ENCODE data around the gene STK4. TPM values are rescaled to one million over a fixed set of nuclear protein-coding genes. Genes with fewer than 3 reads are reported as not detected.

The STK4 gene
- total RNA-seq, 6 experiments from 2014 or later = 34.3 to 46.6 (median 36.6) TPM

GRCh38 chr20:44981736-44982406 lies 15.6 kb downstream of the STK4 start:
- no peak overlapping the region for H3K4me3 Mint-ChIP-seq

GRCh38 chr20:44983093-44983674 lies 16.9 kb downstream of the STK4 start:
- H3K36me3 Mint-ChIP-seq (ENCODE audit: low read depth) = peaks cover 26% of the 10 kb centered on the region
- no peak overlapping the region for H3K4me3 Mint-ChIP-seq

More at GRCh38 chr20:44981736-44982406, 15.6 kb downstream of the STK4 start:
- Mint-ChIP-seq H3K9me3 (no peaks in the 10 kb centered on the region), H3K27ac (no peak overlapping the region), H3K36me3 (ENCODE audit: low read depth) (peaks cover 33% of the 10 kb centered on the region), H3K4me1 (ENCODE audit: low read depth) (peaks cover 23% of the 10 kb centered on the region), H3K27me3 (ENCODE audit: insufficient read depth) (no peaks in the 10 kb centered on the region; the same call in 1 of the 2 replicates)
- DNase-seq = no peak
- no peak for TF ChIP-seq CTCF (IDR thresholded peaks at IDR 0.05)

GRCh38 chr20:44988631-44989171 lies 22.4 kb downstream of the STK4 start:
- Mint-ChIP-seq H3K4me1 (ENCODE audit: low read depth) (peaks cover 37% of the 10 kb centered on the region), H3K27ac (no peak overlapping the region), H3K9me3 (no peaks in the 10 kb centered on the region), H3K4me3 (no peak overlapping the region), H3K36me3 (ENCODE audit: low read depth) (peaks cover 21% of the 10 kb centered on the region), H3K27me3 (ENCODE audit: insufficient read depth) (no peaks in the 10 kb centered on the region)
- no peak for DNase-seq
- TF ChIP-seq CTCF (IDR thresholded peaks at IDR 0.05) = no peak

More at GRCh38 chr20:44983093-44983674, 16.9 kb downstream of the STK4 start:
- DNase-seq = no peak
- no peaks in the 10 kb centered on the region; the same call in 1 of the 2 replicates for H3K27me3 Mint-ChIP-seq (ENCODE audit: insufficient read depth)
- no peak for TF ChIP-seq CTCF (IDR thresholded peaks at IDR 0.05)
- H3K27ac Mint-ChIP-seq = no peak overlapping the region
- peaks cover 15% of the 10 kb centered on the region for H3K4me1 Mint-ChIP-seq (ENCODE audit: low read depth)
- H3K9me3 Mint-ChIP-seq = no peaks in the 10 kb centered on the region

GRCh38 chr20:44990425-44990824 lies 24.1 kb downstream of the STK4 start:
- Mint-ChIP-seq H3K4me3 (peak overlapping the region; percentile 87), H3K27me3 (ENCODE audit: insufficient read depth) (no peaks in the 10 kb centered on the region), H3K4me1 (ENCODE audit: low read depth) (peaks cover 38% of the 10 kb centered on the region), H3K9me3 (no peaks in the 10 kb centered on the region), H3K36me3 (ENCODE audit: low read depth) (peaks cover 21% of the 10 kb centered on the region), H3K27ac (peak overlapping the region; percentile 94)
- no peak for TF ChIP-seq CTCF (IDR thresholded peaks at IDR 0.05)
- DNase-seq = no peak

- peak overlapping the region; percentile 87 for H3K4me3 Mint-ChIP-seq
- no peaks in the 10 kb centered on the region for H3K27me3 Mint-ChIP-seq (ENCODE audit: insufficient read depth)
- no peaks in the 10 kb centered on the region for H3K9me3 Mint-ChIP-seq
- no peak for DNase-seq
- peaks cover 25% of the 10 kb centered on the region for H3K36me3 Mint-ChIP-seq (ENCODE audit: low read depth)
- TF ChIP-seq CTCF (IDR thresholded peaks at IDR 0.05) = no peak
- H3K4me1 Mint-ChIP-seq (ENCODE audit: low read depth) = peaks cover 38% of the 10 kb centered on the region
- H3K27ac Mint-ChIP-seq = peak overlapping the region; percentile 94
Observed at GRCh38 chr20:44990957-44991356, 24.6 kb downstream of the STK4 start.

Data from HFFc6 (cell line).